ENCODE measurements around the gene RALY. TPM values are rescaled to one million over a fixed set of nuclear protein-coding genes. Genes with fewer than 3 reads are reported as not detected.
A peak's percentile ranks its signal among the peaks of the same experiment; 100 is the strongest.

RALY gene
- total RNA-seq = 100 to 1,000 TPM; 116 to 157 (median 147) TPM

DNA sequence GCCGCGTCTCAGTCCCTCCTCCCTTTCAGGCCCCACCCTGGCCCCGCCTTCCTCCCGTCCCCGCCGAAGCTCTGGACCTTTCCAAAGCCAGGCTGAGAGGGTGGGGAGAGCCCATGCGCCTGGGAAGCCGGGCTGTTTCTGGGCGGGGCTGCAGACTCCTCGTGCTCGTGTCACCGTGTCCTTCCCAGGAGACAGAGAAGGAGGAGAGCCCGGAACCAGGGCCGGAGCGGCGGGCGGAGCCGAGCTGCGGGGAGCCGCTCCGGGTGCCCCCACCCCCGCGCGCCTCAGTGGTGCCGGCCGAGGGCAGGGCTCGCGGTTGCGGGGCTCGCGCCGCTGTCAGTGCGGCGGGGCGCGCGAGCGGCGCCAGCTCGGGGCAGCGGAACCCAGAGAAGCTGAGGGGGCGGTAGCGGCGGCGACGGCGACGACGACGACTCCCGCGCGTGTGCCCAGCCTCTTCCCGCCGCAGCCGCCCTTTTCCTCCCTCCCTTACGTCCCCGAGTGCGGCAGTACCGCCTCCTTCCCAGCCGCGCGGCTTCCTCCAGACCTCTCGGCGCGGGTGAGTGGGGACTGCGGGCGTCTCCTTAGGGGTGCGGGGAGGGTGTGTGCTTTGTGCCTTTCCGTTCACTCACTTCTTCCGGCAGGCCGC, at the start of gene RALY:
RALY (plus strand) TSS at position 336 of the 646 bp plus-strand sequence. CDS start 78,164 bp downstream, outside the sequence.
- Histone ChIP-seq H3K27me3 (no peaks in the 10 kb centered on the region), H3K4me3 (peak within 1 kb of the TSS; percentile 81 to 92 (median 88)), H3K4me1 (peaks cover 42 to 63% (median 53%) of the 10 kb centered on the region in 4 donors), H3K36me3 (no peaks in the 10 kb centered on the region), H3K27ac (peak within 1 kb of the TSS; percentile 95 to 99 (median 98)), H3K9me3 (no peaks in the 10 kb centered on the region)
- ATAC-seq (ENCODE audit: low FRiP score in 2 of 2) (peak; percentile 94 to 96), DNase-seq (peak; percentile 97)
- TF ChIP-seq, protein P1, sequence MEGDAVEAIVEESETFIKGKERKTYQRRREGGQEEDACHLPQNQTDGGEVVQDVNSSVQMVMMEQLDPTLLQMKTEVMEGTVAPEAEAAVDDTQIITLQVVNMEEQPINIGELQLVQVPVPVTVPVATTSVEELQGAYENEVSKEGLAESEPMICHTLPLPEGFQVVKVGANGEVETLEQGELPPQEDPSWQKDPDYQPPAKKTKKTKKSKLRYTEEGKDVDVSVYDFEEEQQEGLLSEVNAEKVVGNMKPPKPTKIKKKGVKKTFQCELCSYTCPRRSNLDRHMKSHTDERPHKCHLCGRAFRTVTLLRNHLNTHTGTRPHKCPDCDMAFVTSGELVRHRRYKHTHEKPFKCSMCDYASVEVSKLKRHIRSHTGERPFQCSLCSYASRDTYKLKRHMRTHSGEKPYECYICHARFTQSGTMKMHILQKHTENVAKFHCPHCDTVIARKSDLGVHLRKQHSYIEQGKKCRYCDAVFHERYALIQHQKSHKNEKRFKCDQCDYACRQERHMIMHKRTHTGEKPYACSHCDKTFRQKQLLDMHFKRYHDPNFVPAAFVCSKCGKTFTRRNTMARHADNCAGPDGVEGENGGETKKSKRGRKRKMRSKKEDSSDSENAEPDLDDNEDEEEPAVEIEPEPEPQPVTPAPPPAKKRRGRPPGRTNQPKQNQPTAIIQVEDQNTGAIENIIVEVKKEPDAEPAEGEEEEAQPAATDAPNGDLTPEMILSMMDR (IDR thresholded peaks at IDR 0.05) = peak in 1 of 6 experiments; percentile 10
- TF ChIP-seq POLR2AphosphoS5 (IDR thresholded peaks at IDR 0.05) (peak; percentile 80 to 92), EP300 (IDR thresholded peaks at IDR 0.05) (no peak), POLR2A (IDR thresholded peaks at IDR 0.05) (peak in 3 of 4 donors; percentile 94 to 98 (median 98))
- WGBS, 2 donors = 0 to 1% methylated on average over 24 to 50 of the region's 72 CpGs

DNA sequence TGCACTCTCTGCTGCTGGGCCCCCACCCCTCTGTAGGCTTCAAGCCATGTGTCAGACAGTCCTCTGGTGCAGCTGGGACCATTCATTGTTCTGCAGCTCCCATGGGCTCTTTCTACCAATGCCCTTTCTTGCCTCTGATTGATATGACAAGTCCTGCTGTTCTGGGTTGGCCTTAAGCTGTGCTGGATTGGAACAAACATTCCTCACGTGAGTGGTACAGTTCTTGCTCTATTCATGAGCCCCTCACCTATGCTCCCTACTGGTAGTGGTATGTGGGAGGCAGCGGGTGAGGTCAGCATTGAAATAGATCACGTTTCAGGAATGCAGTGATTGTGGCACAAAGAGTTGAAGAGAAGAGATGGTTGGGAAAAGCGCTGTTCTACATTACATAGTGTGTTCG, 48.8 kb upstream of the RALY start:
- Histone ChIP-seq H3K9me3 (peaks cover 13 to 22% (median 17%) of the 10 kb centered on the region in 4 donors), H3K27ac (no peak overlapping the region), H3K4me1 (no peaks in the 10 kb centered on the region), H3K36me3 (no peaks in the 10 kb centered on the region), H3K27me3 (no peaks in the 10 kb centered on the region), H3K4me3 (no peak overlapping the region)
- TF ChIP-seq EP300 (IDR thresholded peaks at IDR 0.05) (no peak), POLR2AphosphoS5 (IDR thresholded peaks at IDR 0.05) (no peak), POLR2A (IDR thresholded peaks at IDR 0.05) (no peak)
- TF ChIP-seq, protein P1 (IDR thresholded peaks at IDR 0.05) = no peak
- ATAC-seq (ENCODE audit: low FRiP score in 2 of 2) = no peak
- WGBS, 2 donors = 79 to 82% methylated on average over 5 of the region's 5 CpGs
- no peak for DNase-seq

- Histone ChIP-seq H3K27ac (no peak overlapping the region), H3K27me3 (no peaks in the 10 kb centered on the region), H3K36me3 (no peaks in the 10 kb centered on the region), H3K4me1 (no peaks in the 10 kb centered on the region), H3K4me3 (no peak overlapping the region), H3K9me3 (peaks cover 13 to 22% (median 17%) of the 10 kb centered on the region in 4 donors)
- WGBS, 2 donors = 88 to 93% methylated on average over 5 of the region's 5 CpGs
- DNase-seq (no peak), ATAC-seq (ENCODE audit: low FRiP score in 2 of 2) (no peak)
- TF ChIP-seq POLR2AphosphoS5 (IDR thresholded peaks at IDR 0.05) = no peak
- TF ChIP-seq, protein P1 (IDR thresholded peaks at IDR 0.05) = no peak
These were observed 48.2 kb upstream of the RALY start for GRCh38 chr20:33945391-33946081.

- WGBS, 2 donors = 48 to 52% methylated on average over 2 of the region's 2 CpGs
- TF ChIP-seq EP300 (IDR thresholded peaks at IDR 0.05) (no peak), POLR2AphosphoS5 (IDR thresholded peaks at IDR 0.05) (no peak), POLR2A (IDR thresholded peaks at IDR 0.05) (no peak)
- TF ChIP-seq, protein P1 (IDR thresholded peaks at IDR 0.05) = peak in 5 of 6 experiments; percentile 17 to 60 (median 56)
- Histone ChIP-seq H3K27me3 (no peaks in the 10 kb centered on the region), H3K9me3 (peaks cover 13 to 22% (median 17%) of the 10 kb centered on the region in 4 donors), H3K27ac (no peak overlapping the region), H3K36me3 (no peaks in the 10 kb centered on the region), H3K4me1 (no peaks in the 10 kb centered on the region), H3K4me3 (no peak overlapping the region)
- DNase-seq (peak in 1 of 2 donors; percentile 32), ATAC-seq (ENCODE audit: low FRiP score in 2 of 2) (no peak)
These were observed 45.9 kb upstream of the RALY start for GRCh38 chr20:33947709-33948295.

Data from upper lobe of left lung (tissue), 6 donors.